ENCODE results near the gene NOD2. TPM values are rescaled to one million over a fixed set of nuclear protein-coding genes. Genes with fewer than 3 reads are reported as not detected.

The NOD2 gene
- total RNA-seq, 1 experiment from 2014 or later = not detected

DNA sequence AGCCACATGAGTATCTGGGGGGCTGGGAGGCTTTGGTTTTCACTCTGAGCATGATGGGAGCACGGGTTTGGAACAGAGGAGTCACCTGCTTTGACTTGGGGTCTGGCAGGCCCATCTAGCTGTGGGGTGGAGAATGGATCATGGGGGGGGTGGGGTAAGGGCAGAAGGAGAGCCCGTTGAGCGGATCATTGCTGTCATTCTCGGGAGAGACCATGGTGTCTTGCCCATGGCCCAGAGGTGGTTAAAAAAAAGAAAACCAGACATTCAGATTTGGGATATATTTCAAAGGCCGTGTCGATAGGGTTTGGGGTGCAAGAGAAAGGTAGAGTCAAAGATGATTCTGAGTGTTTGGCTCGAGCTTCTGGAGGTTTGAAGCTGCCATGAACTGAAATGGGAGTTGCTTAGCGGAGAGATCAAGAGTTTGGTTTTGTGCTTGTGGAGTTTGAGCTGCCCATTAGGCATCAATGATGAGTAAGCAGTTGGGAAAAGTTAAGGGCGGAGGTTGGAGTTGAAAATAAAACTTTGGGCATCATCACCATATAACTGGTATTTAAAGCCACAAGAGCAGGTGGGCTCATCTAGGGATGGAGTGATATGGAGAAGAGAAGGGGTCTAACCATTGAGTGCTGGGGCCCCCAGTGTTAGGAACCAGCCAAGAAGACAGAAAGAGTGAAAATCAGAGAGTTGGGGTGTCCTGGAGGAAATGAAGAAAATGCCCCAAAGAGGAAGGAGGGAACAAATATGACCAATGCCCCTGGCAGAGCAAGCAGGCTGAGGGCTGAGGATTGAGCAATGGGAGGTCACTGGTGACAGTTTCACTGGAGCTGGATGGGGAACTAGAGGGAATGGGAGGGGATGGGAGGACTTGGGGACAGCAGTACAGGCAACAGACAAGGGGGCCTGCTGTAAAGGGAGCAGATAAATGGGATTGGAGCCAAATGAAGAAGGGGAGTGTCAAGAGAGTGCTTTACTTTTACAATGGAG is 1.9 kb downstream of the NOD2 start:
- H3K36me3 ChIP-seq (replicated peaks; ENCODE audit: control insufficient read depth, insufficient read depth, low read length) = no peaks in the 10 kb centered on the region
- peaks cover 14% of the 10 kb centered on the region for H3K27me3 ChIP-seq (ENCODE audit: control insufficient read depth, insufficient read depth, low read length)
- DNase-seq = no peak
- no peak overlapping the region for H3K4me3 ChIP-seq (ENCODE audit: insufficient read depth, low read depth, low read length)

DNA sequence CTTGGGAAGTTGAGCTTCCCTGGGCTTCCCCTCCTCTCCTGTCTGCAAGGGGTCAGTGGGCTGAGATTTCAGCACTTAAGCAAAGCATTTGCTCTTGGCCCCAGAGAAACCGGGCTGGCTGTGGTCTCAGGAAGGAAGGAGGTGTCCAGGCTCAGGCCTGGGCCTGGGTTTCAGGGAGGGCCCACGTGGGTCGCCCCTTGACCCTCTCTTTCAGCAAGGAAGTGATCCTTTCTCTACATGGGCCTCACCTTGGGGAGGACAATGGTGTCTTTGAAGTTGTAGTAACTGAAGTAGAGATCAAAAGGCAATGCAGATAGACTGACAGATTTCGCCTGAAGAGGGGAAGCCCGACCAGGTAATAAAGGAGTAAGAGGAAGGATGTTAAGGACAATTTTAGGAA is 2.7 kb downstream of the NOD2 start:
- no peak for DNase-seq
- Histone ChIP-seq H3K4me3 (ENCODE audit: insufficient read depth, low read depth, low read length) (no peak overlapping the region), H3K27me3 (ENCODE audit: control insufficient read depth, insufficient read depth, low read length) (peaks cover 14% of the 10 kb centered on the region), H3K36me3 (replicated peaks; ENCODE audit: control insufficient read depth, insufficient read depth, low read length) (no peaks in the 10 kb centered on the region)

DNA sequence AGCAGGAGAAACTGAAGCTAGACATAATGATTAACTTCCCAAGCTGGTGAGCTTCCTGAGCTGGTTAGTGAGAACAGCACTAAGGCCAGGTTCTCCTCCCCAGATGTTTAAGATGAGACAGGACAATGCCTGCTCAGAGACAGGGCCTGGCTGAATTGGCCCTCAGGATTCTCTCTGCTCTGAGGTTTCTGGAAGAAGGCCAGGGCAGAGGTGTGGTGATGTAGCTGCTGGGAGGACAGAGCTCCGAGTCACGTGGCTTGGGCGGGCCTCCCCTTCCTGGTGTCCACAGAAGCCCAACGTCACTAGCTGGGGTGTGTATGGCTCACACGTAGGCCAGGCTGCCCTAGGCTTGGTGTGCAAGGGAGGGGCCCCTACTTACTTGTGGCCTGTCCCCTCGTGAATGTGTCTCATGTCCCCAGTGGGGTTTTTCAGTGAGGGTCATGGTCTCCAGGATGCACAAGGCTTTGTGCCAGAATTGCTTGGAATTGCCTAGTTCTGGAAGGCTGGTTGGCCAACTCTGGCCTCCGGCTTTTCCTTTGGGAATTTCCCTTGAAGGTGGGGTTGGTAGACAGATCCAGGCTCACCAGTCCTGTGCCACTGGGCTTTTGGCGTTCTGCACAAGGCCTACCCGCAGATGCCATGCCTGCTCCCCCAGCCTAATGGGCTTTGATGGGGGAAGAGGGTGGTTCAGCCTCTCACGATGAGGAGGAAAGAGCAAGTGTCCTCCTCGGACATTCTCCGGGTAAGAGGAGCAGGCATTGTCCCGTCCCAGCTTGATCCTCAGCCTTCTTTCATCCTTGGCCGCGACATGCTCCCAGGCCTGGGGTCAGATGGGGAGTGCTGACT is 3.4 kb downstream of the NOD2 start:
- Histone ChIP-seq H3K4me3 (ENCODE audit: insufficient read depth, low read depth, low read length) (no peak overlapping the region), H3K36me3 (replicated peaks; ENCODE audit: control insufficient read depth, insufficient read depth, low read length) (no peaks in the 10 kb centered on the region), H3K27me3 (ENCODE audit: control insufficient read depth, insufficient read depth, low read length) (peaks cover 14% of the 10 kb centered on the region)
- DNase-seq = no peak

DNA sequence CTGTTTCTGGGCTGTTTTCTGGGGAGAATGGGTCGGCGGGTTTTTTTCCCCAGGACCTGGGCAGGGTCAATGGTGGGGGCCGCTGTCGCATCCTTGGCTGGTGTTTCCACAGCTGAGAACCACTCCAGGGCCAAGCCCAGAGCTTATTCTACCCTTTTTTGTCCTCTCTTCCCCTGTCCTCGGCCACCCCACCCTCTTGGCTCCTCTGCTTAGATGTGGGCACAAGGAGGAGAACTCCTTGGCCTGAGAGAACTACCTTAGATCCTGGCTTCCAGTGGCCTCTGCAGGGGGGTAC is 4.0 kb downstream of the NOD2 start:
- peaks cover 14% of the 10 kb centered on the region for H3K27me3 ChIP-seq (ENCODE audit: control insufficient read depth, insufficient read depth, low read length)

DNA sequence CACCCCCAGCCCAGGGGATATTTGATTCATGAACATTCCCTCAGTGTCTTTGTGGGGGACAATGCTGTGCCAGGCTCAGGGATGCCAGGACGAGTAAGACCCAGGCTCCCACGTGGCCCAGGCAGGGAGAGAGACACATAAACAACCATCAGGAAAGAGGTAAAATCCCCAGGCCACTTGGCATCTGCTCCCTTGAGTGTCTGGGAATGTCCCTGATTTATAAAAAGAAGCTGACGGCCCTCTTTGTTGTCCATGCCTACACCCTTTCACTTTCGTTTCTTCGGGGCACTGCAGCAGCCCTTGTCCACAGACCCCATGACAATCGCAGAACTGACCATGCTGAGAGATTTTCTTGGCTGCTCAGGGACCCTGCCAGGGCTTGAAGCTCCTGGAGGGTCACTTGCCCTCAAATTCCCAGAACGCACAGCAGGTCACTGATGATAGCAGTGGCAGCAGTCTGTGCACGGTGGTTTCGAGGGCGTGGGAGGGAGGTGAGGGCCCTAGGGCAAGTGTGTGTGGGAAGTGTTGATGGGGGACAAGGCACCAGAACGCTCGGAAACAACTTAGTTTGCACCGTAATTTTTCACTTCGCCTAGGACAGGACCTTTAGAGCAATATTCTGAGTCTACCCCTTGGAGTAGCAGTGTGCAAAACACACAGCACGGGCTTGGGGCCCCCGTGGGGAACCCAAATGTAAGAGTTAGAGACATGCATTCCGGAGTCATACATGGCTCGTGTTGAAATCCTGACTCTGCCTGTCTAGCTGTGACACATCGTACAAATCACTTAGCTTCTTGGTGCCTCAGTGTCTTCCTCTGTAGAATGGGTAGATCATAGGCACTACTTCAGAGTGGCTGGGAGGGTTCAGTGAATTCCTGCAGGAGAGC is 4.7 kb downstream of the NOD2 start:
- peaks cover 8% of the 10 kb centered on the region for H3K27me3 ChIP-seq (ENCODE audit: control insufficient read depth, insufficient read depth, low read length)
- DNase-seq = peak; percentile 18
- no peaks in the 10 kb centered on the region for H3K36me3 ChIP-seq (replicated peaks; ENCODE audit: control insufficient read depth, insufficient read depth, low read length)
- no peak overlapping the region for H3K4me3 ChIP-seq (ENCODE audit: insufficient read depth, low read depth, low read length)

More for the DNA sequence above, 4.0 kb downstream of the NOD2 start:
- DNase-seq = no peak
- Histone ChIP-seq H3K4me3 (ENCODE audit: insufficient read depth, low read depth, low read length) (no peak overlapping the region), H3K36me3 (replicated peaks; ENCODE audit: control insufficient read depth, insufficient read depth, low read length) (no peaks in the 10 kb centered on the region)

DNA sequence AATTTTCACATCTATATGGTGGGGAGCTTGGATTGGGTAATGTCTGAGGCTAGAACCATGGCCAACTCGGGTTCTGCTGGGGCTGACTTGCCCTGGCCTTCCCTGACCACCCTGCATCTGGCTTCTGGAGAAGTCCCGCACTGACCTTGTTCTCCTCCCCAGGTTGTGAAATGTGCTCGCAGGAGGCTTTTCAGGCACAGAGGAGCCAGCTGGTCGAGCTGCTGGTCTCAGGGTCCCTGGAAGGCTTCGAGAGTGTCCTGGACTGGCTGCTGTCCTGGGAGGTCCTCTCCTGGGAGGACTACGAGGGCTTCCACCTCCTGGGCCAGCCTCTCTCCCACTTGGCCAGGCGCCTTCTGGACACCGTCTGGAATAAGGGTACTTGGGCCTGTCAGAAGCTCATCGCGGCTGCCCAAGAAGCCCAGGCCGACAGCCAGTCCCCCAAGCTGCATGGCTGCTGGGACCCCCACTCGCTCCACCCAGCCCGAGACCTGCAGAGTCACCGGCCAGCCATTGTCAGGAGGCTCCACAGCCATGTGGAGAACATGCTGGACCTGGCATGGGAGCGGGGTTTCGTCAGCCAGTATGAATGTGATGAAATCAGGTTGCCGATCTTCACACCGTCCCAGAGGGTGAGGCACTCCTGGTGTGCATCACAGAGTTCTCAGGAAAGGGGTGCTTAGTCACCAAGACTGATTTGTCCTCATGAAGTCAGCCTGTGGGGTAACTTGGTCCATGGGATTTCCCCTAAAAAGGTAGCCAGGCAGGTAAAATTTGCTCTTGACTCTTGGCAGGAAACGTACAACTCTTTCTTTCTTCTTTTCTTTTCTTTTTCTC is 6.1 kb downstream of the NOD2 start:
- Histone ChIP-seq H3K36me3 (replicated peaks; ENCODE audit: control insufficient read depth, insufficient read depth, low read length) (no peaks in the 10 kb centered on the region), H3K27me3 (ENCODE audit: control insufficient read depth, insufficient read depth, low read length) (no peaks in the 10 kb centered on the region), H3K4me3 (ENCODE audit: insufficient read depth, low read depth, low read length) (no peak overlapping the region)
- peak; percentile 12 for DNase-seq

DNA sequence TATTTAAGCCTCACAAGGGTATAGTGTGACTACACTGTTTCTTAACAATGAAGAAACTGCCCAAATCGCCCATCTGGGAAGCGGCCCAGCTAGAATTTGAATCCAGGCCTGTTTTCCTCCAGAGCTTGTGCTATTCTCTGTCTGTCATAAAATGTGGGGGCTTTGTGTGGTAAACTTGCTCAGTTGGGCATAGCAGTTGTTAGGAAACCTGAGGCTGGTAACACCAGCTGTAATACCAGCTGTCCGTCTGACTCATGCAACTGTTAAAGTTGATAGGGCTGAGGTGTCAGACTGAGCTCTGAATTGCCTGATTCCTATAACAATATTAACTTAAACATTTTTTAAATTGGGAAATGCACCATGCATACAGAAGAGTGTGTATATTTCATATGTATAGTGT is 9.3 kb downstream of the NOD2 start:
- DNase-seq = no peak
- no peaks in the 10 kb centered on the region for H3K27me3 ChIP-seq (ENCODE audit: control insufficient read depth, insufficient read depth, low read length)
- H3K36me3 ChIP-seq (replicated peaks; ENCODE audit: control insufficient read depth, insufficient read depth, low read length) = no peaks in the 10 kb centered on the region

DNA sequence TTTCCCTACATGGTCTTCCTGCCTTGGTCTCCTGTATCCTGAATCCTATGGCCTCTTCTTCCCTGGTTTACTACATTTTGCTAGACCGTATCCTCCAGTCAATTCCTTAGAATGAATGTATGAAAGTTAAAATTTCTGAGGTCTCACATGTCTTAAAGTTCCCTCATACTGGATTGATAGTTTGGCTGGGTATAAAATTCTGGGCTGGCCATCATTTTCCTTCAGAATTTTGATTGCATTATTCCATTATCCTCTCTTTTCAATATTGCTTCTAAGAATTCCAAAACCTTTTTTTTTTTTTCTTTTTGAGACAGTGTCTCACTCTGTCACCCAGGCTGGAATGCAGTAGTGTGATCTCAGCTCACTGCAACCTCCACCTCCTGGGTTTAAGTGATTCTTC is 10.8 kb downstream of the NOD2 start:
- no peaks in the 10 kb centered on the region for H3K36me3 ChIP-seq (replicated peaks; ENCODE audit: control insufficient read depth, insufficient read depth, low read length)
- no peaks in the 10 kb centered on the region for H3K27me3 ChIP-seq (ENCODE audit: control insufficient read depth, insufficient read depth, low read length)
- H3K4me3 ChIP-seq (ENCODE audit: insufficient read depth, low read depth, low read length) = no peak overlapping the region
- no peak for DNase-seq

More for the DNA sequence above, 9.3 kb downstream of the NOD2 start:
- H3K4me3 ChIP-seq (ENCODE audit: insufficient read depth, low read depth, low read length) = no peak overlapping the region

DNA sequence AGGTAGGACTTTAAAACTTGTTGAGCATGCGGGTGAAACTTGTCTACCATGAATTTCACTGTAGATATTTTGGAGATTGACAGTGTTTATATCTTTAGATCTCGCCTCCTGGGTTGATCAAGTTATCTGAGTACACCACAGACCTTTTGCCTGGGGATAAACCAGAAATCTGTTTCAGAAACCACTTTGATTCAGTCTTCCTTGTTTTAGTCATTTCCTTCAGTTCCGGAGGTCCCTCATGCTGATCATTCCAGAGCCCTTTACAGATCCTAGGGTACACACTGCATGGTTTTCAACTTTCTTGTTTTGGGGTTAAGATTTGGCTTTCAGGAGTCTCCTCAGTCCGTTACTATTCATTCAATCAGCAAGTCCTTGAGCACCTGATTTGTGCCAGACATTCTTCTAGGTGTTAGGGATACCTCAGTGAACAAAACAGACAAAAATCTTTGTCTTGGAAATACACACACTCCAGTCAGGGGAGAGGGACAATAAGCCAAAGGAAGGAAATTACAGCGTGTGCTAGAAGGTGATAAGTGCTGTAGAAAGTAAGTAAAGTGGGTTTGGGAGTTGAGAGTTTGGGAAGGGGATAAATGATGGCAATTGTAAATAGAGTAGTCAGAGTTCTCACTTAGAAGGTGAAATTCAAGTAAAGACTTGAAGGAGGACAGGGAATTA is 12.2 kb downstream of the NOD2 start:
- Histone ChIP-seq H3K27me3 (ENCODE audit: control insufficient read depth, insufficient read depth, low read length) (no peaks in the 10 kb centered on the region), H3K36me3 (replicated peaks; ENCODE audit: control insufficient read depth, insufficient read depth, low read length) (no peaks in the 10 kb centered on the region), H3K4me3 (ENCODE audit: insufficient read depth, low read depth, low read length) (no peak overlapping the region)
- no peak for DNase-seq

DNA sequence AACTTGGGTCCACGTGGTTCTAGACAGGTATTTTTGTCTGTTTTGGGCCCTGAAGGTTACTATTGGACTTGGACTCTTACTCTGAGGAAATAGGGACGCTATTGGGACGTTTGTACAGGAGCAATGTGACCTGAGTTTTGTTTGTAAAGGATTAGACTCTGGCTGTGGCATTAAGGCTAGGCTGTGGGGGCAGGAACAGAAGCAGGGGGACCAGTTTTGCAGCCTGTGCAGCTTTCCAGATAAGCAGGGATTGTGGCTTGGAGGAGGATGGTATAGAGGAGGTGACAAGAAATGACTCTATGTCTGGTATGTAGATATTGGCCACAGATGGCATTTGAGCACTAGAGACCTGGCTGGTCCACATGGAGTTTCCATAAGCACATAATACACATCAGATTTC is 12.8 kb downstream of the NOD2 start:
- H3K27me3 ChIP-seq (ENCODE audit: control insufficient read depth, insufficient read depth, low read length) = no peaks in the 10 kb centered on the region
- DNase-seq = no peak
- no peak overlapping the region for H3K4me3 ChIP-seq (ENCODE audit: insufficient read depth, low read depth, low read length)
- no peaks in the 10 kb centered on the region for H3K36me3 ChIP-seq (replicated peaks; ENCODE audit: control insufficient read depth, insufficient read depth, low read length)

DNA sequence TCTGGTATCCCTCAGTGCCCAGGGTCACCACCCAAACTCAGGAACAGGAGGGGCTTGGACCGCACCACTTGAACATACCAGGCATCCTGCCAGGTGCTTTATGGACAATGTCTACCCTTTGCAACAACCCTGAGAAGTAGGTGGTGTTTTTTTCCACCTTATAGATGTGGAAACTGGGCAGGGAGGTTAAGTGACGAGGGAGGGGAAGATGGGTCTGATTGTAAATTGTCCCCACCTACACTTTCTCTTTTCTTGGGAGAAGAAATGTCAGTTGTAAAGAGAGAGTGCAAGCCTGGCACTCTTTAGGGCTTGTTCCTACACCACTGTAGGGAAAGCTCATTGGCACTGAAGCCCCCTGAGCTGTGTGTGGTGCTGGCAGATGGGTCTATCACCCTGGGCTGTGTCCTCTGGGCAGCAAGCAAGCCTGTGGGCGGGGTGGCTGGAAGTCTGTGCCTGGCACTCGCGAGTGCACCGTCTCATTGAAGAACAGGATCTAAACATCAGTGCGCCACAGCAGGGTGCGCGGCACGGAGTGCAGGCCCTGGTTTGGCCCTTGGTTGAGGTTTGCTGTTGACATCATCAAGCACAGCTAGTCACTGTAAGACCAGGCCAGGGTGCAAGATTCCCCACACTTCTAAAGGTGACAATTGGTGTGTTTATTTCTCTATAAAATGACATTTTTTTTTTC is 15.1 kb downstream of the NOD2 start:
- no peaks in the 10 kb centered on the region for H3K36me3 ChIP-seq (replicated peaks; ENCODE audit: control insufficient read depth, insufficient read depth, low read length)
- no peak for DNase-seq
- no peaks in the 10 kb centered on the region for H3K27me3 ChIP-seq (ENCODE audit: control insufficient read depth, insufficient read depth, low read length)
- H3K4me3 ChIP-seq (ENCODE audit: insufficient read depth, low read depth, low read length) = no peak overlapping the region

DNA sequence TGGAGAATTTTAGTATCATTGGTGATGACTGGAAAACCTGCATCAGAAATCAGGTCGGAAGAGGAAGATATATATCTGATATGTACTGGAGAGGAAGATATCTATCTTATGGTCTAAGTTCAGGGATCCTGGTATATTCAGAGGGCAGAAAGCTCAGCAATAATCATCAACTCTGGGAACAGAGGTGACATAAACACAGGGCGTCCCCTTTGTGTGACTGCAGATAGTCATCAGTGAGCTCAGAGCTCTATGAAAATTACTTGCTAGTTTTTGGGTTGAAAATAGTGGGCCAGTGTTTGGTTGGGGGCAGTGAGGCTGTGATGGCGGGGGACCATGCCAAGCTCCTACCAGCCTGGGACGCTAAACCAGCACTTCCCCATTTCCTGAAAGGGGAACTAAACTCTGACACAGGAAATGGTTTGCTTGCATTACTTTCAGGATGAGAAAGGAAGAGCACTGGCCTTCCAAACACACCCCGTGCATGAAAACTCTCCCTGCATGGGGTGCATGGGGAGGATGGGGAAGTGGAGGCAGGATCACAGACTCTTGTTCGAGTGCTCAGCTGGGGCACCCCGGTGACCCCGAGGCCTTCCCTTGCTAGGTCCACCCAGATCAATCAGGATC is 15.8 kb downstream of the NOD2 start:
- no peak for DNase-seq
- H3K36me3 ChIP-seq (replicated peaks; ENCODE audit: control insufficient read depth, insufficient read depth, low read length) = no peaks in the 10 kb centered on the region
- H3K27me3 ChIP-seq (ENCODE audit: control insufficient read depth, insufficient read depth, low read length) = no peaks in the 10 kb centered on the region
- H3K4me3 ChIP-seq (ENCODE audit: insufficient read depth, low read depth, low read length) = no peak overlapping the region

All from H7 (cell line).